Neuronal stem cell (in vitro differentiated cells): ENCODE results near the gene SORL1.
"Not testable (repeated sequence)": the region's sequence is repeated elsewhere in the genome, so short reads cannot be mapped to it uniquely, and the experiment has no call there.

Experiments used
- DNase-seq: peaks from one replicate; pipeline ENCODE4 v3.0.0-alpha.2; 2013; ENCODE audit warnings: low spot score
- H2AFZ ChIP-seq: one replicate; pipeline ENCODE4 v1.6.1; 2013; ENCODE audit warnings: mild to moderate bottlenecking, low read length, inconsistent platforms
- H2AK5ac ChIP-seq: 2 replicates; pipeline ENCODE4 v1.6.1; 2013; ENCODE audit warnings: low read depth, mild to moderate bottlenecking, inconsistent platforms, low read length, moderate library complexity, mixed read lengths
- H2BK120ac ChIP-seq: 2 replicates; pipeline ENCODE4 v1.6.1; 2013; ENCODE audit warnings: low read depth, mild to moderate bottlenecking, inconsistent platforms, low read length, moderate library complexity, mixed read lengths
- H2BK12ac ChIP-seq: one replicate; pipeline ENCODE4 v1.6.1; 2013; ENCODE audit warnings: low read length, inconsistent platforms
- H2BK15ac ChIP-seq: 2 replicates; pipeline ENCODE4 v1.6.1; 2013; ENCODE audit warnings: mild to moderate bottlenecking, low read length, inconsistent platforms, mixed read lengths
- H2BK5ac ChIP-seq: one replicate; pipeline ENCODE4 v1.6.1; 2013; ENCODE audit warnings: inconsistent platforms, mild to moderate bottlenecking, low read length, moderate library complexity
- H3K14ac ChIP-seq: one replicate; pipeline ENCODE4 v1.6.1; 2013; ENCODE audit warnings: low read length, inconsistent platforms
- H3K18ac ChIP-seq: 2 replicates; pipeline ENCODE4 v1.6.1; 2013; ENCODE audit warnings: low read length, inconsistent platforms
- H3K23ac ChIP-seq: 2 replicates; pipeline ENCODE4 v1.6.1; 2013; ENCODE audit warnings: low read depth, mild to moderate bottlenecking, mixed read lengths, low read length, inconsistent platforms; ENCODE audit not compliant: poor library complexity
- H3K27ac ChIP-seq: replicated peaks from 3 replicates; pipeline ENCODE4 v1.5.1; 2013; ENCODE audit warnings: low read length, inconsistent platforms
- H3K27me3 ChIP-seq, 3 experiments: 2 replicates each; pipeline ENCODE4 v1.6.1; 2013; ENCODE audit warnings: low read length in 3 of 3, mild to moderate bottlenecking in 2 of 3, inconsistent platforms in 1 of 3, low read depth in 1 of 3, mixed read lengths in 1 of 3, moderate library complexity in 1 of 3; ENCODE audit not compliant: control insufficient read depth in 3 of 3, insufficient read depth in 3 of 3
- H3K36me3 ChIP-seq, 2 donors: replicated peaks in 1 of 2; 2 replicates each; pipeline ENCODE4 v1.6.1; 2013; ENCODE audit warnings: low read length in 2 of 2; ENCODE audit not compliant: control insufficient read depth in 2 of 2, insufficient read depth in 2 of 2
- H3K4ac ChIP-seq: 2 replicates; pipeline ENCODE4 v1.6.1; 2013; ENCODE audit warnings: inconsistent platforms, mild to moderate bottlenecking, low read length, moderate library complexity
- H3K4me1 ChIP-seq, 2 donors: 1 replicate in 1 of 2; 2 replicates in 1 of 2; pipeline ENCODE4 v1.6.1; 2013; ENCODE audit warnings: low read length in 2 of 2, low read depth in 1 of 2; ENCODE audit not compliant: control insufficient read depth in 2 of 2, insufficient read depth in 1 of 2
- H3K4me2 ChIP-seq: one replicate; pipeline ENCODE4 v1.6.1; 2013; ENCODE audit warnings: mild to moderate bottlenecking, low read length, inconsistent platforms; ENCODE audit not compliant: insufficient read depth, poor library complexity, severe bottlenecking
- H3K4me3 ChIP-seq, 2 donors: 2 replicates each; pipeline ENCODE4 v1.5.1; 2013; ENCODE audit warnings: low read length in 2 of 2, mild to moderate bottlenecking in 2 of 2, inconsistent platforms in 1 of 2, moderate library complexity in 1 of 2
- H3K79me1 ChIP-seq: one replicate; pipeline ENCODE4 v1.6.1; 2013; ENCODE audit warnings: low read depth, mild to moderate bottlenecking, inconsistent platforms, low read length, moderate library complexity
- H3K9ac ChIP-seq: one replicate; pipeline ENCODE4 v1.6.1; 2013; ENCODE audit warnings: mild to moderate bottlenecking, low read depth, low read length, inconsistent platforms; ENCODE audit not compliant: poor library complexity
- H3K9me3 ChIP-seq, 2 donors: replicated peaks in 1 of 2; 2 replicates each; pipeline versions ENCODE3 to v1.6.1; 2013; ENCODE audit warnings: low read length in 2 of 2, mild to moderate bottlenecking in 2 of 2, inconsistent platforms in 1 of 2, low read depth in 1 of 2, mixed read lengths in 1 of 2, moderate library complexity in 1 of 2; ENCODE audit not compliant: control insufficient read depth in 2 of 2, insufficient read depth in 1 of 2
- H4K8ac ChIP-seq: one replicate; pipeline ENCODE4 v1.6.1; 2013; ENCODE audit warnings: low read depth, mild to moderate bottlenecking, inconsistent platforms, low read length, moderate library complexity
- H4K91ac ChIP-seq: one replicate; pipeline ENCODE4 v1.6.1; 2013; ENCODE audit warnings: low read length, low read depth, mild to moderate bottlenecking, inconsistent platforms; ENCODE audit not compliant: poor library complexity
- WGBS, 2 donors: extraction: QIAGEN DNeasy Blood & Tissue Kit; methylation state at CpG; one replicate each; pipeline ENCODE4 v1.1.7; 2013; ENCODE audit warnings: missing lambda C conversion rate in 2 of 2, mixed read lengths in 1 of 2; ENCODE audit not compliant: insufficient read length in 2 of 2, insufficient replicate concordance in 1 of 2; ENCODE audit errors: extremely low coverage in 2 of 2; 5-methylcytosine and 5-hydroxymethylcytosine counted together

The SORL1 gene

DNA sequence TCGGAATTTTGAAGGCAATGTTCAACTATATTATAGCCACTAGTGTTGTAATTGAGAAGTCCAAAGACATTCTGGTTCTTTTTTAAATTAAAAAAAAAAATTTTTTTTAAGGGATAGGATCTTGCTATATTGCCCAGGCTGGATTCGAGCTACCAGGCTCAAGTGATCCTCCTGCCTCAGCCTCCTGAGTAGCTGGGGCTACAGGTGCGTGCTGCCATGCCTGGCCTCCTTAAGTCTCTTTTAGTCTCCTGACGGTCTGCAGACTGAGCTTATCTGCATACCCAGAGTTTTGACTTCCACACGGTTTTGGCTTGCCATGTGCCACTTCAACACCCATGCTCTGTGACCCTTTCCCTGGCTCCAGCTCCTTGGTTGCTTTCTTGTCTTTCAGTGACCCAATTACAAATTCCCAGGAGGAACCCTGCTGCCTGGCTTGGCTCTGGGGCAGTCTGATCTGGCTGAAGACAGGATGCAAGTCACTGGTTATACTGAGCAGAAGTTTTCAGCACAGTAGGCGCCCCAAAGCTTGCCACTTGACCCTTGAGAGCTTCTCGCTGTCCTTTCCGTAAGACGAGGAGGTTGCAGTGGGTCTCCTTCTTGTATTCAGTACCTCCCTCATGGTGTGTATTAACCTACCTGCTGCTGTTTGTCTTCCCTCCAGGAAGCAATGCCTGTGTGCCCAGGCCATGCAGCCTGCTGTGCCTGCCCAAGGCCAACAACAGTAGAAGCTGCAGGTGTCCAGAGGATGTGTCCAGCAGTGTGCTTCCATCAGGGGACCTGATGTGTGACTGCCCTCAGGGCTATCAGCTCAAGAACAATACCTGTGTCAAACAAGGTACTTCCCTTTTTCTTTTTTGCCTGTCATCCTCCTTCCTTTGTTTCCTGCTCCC is 114.4 kb downstream of the SORL1 start:
- H3K27ac ChIP-seq: no peak overlapping the region
- H3K4ac ChIP-seq: no peak overlapping the region
- H3K27me3 ChIP-seq: no peaks in the 10 kb centered on the region
- no peaks in the 10 kb centered on the region for H3K9me3 ChIP-seq
- no peak overlapping the region for H2AK5ac ChIP-seq
- no peak overlapping the region for H3K9ac ChIP-seq
- no peak overlapping the region for H2BK15ac ChIP-seq
- no peak overlapping the region for H3K14ac ChIP-seq
- H2BK120ac ChIP-seq: no peak overlapping the region
- no peak overlapping the region for H3K4me3 ChIP-seq
- H3K36me3 ChIP-seq: peaks cover 2 to 22% of the 10 kb centered on the region in 2 donors
- peaks cover 2 to 4% of the 10 kb centered on the region in 2 donors for H3K4me1 ChIP-seq
- H3K23ac ChIP-seq: no peak overlapping the region
- H2AFZ ChIP-seq: no peak overlapping the region
- H3K18ac ChIP-seq: peak overlapping the region; percentile 4
- H4K8ac ChIP-seq: no peak overlapping the region
- H3K79me1 ChIP-seq: no peaks in the 10 kb centered on the region
- DNase-seq: no peak
- H3K4me2 ChIP-seq: no peak overlapping the region
- no peak overlapping the region for H2BK5ac ChIP-seq
- no peak overlapping the region for H2BK12ac ChIP-seq
- no CpG with 5 or more reads among the region's 9 CpGs for WGBS, 2 donors
- H4K91ac ChIP-seq: no peak overlapping the region

DNA sequence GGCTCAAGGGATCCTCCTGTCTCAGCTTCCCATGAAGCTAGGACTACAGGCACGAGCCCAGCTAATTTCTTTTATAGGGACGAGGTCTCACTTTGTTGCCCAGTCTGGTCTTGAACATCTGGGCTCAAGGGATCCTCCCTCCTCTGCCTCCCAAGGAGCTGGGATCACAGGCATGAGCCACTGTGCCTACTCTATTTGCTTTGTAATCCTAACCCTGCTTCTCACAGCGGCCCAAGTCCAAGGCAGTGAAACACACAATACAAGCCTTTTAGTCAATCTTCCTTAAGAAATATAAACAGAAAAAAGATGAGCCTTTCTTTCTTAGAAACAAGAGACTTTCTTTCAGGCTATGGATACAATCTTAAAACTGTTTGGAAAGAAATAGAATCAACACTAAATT is 115.9 kb downstream of the SORL1 start:
- Histone ChIP-seq H3K36me3 (peaks cover 2 to 22% of the 10 kb centered on the region in 2 donors), H3K23ac (no peak overlapping the region), H3K9me3 (no peaks in the 10 kb centered on the region), H3K9ac (no peak overlapping the region), H2BK120ac (no peak overlapping the region), H3K14ac (no peak overlapping the region), H3K4ac (no peak overlapping the region), H3K4me1 (peaks cover 9 to 11% of the 10 kb centered on the region in 2 donors), H3K27me3 (no peaks in the 10 kb centered on the region), H3K4me3 (no peak overlapping the region), H3K4me2 (no peak overlapping the region), H4K8ac (no peak overlapping the region), H4K91ac (no peak overlapping the region), H2BK15ac (no peak overlapping the region), H2AFZ (no peak overlapping the region), H2AK5ac (no peak overlapping the region), H3K27ac (no peak overlapping the region), H3K18ac (no peak overlapping the region), H2BK12ac (no peak overlapping the region), H3K79me1 (no peaks in the 10 kb centered on the region), H2BK5ac (no peak overlapping the region)
- no CpG with 5 or more reads among the region's 3 CpGs for WGBS, 2 donors
- DNase-seq: no peak

DNA sequence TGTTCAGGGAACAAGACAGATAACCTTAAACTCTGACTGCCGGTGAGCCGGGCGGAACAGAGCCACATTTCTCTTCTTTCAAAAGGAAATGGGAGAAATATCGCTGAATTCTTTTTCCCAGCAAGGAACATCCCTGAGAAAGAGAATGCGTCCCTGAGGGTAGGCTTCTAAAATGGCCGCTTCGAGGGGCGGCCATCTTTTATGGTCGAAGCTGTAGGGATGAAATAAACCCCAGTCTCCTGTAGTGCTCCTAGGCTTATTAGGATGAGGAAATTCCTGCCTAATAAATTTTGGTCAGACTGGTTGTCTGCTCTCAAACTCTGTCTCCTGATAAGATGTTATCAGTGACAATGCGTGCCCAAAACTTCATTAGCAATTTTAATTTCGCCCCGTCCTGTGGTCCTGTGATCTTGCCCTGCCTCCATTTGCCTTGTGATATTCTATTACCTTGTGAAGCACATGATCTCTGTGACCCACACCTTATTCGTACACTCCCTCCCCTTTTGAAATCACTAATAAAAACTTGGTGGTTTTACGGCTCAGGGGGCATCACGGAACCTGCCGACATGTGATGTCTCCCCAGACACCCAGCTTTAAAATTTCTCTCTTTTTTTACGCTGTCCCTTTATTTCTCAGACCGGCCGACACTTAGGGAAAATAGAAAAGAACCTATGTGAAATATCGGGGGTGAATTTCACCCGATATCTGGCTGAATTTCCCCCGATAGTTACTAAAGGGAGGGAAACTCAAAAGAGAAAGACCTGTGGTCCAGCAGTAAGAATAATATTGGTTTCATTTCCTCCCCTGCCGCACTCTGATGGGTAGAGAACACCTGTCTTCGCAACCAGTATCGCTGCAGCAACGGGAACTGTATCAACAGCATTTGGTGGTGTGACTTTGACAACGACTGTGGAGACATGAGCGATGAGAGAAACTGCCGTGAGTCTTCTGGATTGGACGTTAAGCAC is 117.5 kb downstream of the SORL1 start:
- H3K4me3 ChIP-seq, H2AFZ ChIP-seq, H3K79me1 ChIP-seq, H3K27me3 ChIP-seq, H2AK5ac ChIP-seq, H2BK12ac ChIP-seq, H4K8ac ChIP-seq, H3K14ac ChIP-seq, H2BK120ac ChIP-seq, H3K27ac ChIP-seq, H3K4me2 ChIP-seq, H2BK15ac ChIP-seq, H3K4ac ChIP-seq, DNase-seq, H3K9ac ChIP-seq, H4K91ac ChIP-seq, H3K18ac ChIP-seq, H3K9me3 ChIP-seq, H3K23ac ChIP-seq, H2BK5ac ChIP-seq: not testable (repeated sequence)
- Histone ChIP-seq H3K36me3 (peaks cover 4 to 33% of the 10 kb centered on the region in 2 donors), H3K4me1 (peaks cover 9 to 11% of the 10 kb centered on the region in 2 donors)
- WGBS, 2 donors: no CpG with 5 or more reads among the region's 30 CpGs

DNA sequence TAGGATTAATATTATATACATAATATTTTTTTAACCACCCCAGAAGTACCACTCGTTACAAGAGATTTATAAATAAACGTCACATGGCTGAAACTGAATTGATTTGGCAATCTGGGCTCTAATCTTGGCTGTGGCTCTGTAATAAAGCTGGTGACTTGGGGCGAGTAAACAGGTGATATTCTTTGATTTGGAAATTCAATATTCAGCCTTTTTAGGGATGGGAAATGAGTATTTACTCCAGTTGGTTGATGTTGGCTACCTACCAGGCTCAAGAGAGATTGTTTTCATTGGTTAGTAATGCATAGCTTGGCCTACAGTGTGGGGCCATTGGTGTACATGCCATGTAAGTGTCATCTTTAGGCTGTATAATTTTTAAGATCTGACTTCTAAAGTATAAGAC is 118.3 kb downstream of the SORL1 start:
- Histone ChIP-seq H4K8ac (no peak overlapping the region), H4K91ac (no peak overlapping the region), H3K36me3 (peaks cover 4 to 40% of the 10 kb centered on the region in 2 donors), H3K23ac (no peak overlapping the region), H3K79me1 (no peaks in the 10 kb centered on the region), H3K4me3 (no peak overlapping the region), H2BK5ac (no peak overlapping the region), H2BK12ac (no peak overlapping the region), H3K14ac (no peak overlapping the region), H3K4me2 (no peak overlapping the region), H3K27me3 (no peaks in the 10 kb centered on the region), H3K9me3 (peaks cover 0 to 5% of the 10 kb centered on the region in 2 donors), H3K27ac (no peak overlapping the region), H3K4me1 (peaks cover 9 to 16% of the 10 kb centered on the region in 2 donors), H2AK5ac (no peak overlapping the region), H2BK15ac (no peak overlapping the region), H3K18ac (no peak overlapping the region), H2BK120ac (no peak overlapping the region), H3K4ac (no peak overlapping the region), H2AFZ (no peak overlapping the region), H3K9ac (no peak overlapping the region)
- no CpG with 5 or more reads among the region's 3 CpGs for WGBS, 2 donors
- no peak for DNase-seq
